Ishikawa (cell line): ENCODE results near the gene PQBP1.

Experiments
- CEBPB ChIP-seq: IDR thresholded peaks from 2 replicates; pipeline ENCODE4 v1.6.1; 2012
- TAF1 ChIP-seq: IDR thresholded peaks from 2 replicates; pipeline ENCODE4 v1.6.1; 2012; ENCODE audit warnings: low read depth, mild to moderate bottlenecking
- TEAD4 ChIP-seq: IDR thresholded peaks from 2 replicates; pipeline ENCODE4 v1.6.1; 2012
- TF ChIP-seq, protein P1 (sequence below): IDR thresholded peaks from 2 replicates; pipeline ENCODE4 v1.6.1; 2012

DNA sequence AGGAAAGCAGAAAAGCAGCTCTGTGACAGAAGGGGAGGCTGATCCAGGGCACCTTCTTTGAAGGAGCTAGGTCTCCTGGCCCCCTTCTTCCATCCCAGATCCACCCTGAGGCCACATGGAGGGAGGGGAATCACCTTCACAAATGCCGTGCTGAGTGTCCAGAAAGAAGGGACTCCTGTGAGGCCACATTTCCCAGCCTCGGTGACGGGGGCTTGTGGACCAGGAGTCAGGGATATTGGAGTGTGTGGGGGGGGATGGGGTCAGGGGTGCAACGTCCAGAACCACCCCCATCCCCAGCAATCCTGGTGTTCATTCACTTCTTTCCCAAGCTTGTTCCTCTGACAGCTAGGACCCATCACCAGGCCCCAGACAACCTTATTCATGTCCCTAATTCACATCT, 4.8 kb upstream of the PQBP1 start:
- TF ChIP-seq, protein P1, sequence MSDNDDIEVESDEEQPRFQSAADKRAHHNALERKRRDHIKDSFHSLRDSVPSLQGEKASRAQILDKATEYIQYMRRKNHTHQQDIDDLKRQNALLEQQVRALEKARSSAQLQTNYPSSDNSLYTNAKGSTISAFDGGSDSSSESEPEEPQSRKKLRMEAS, result no peak
- no peak for TF ChIP-seq TAF1
- no peak for TF ChIP-seq CEBPB
- TF ChIP-seq TEAD4, result no peak
